Smooth muscle cell (in vitro differentiated cells): ENCODE measurements around the gene HSPE1. TPM values are rescaled to one million over a fixed set of nuclear protein-coding genes. Genes with fewer than 3 reads are reported as not detected.
"Not testable (repeated sequence)": the region's sequence is repeated elsewhere in the genome, so short reads cannot be mapped to it uniquely, and the experiment has no call there.

Experiments used
- DNase-seq: peaks from one replicate; lab custom pipeline; 2025; ENCODE audit not compliant: unreplicated experiment; lab: John Stamatoyannopoulos, UW
- H2AFZ ChIP-seq: fragments of 200-600 bp; sonication (generic); 2 replicates; pipeline ENCODE4 v1.6.0; 2016; ENCODE audit warnings: antibody characterized with exemption, low read depth, mild to moderate bottlenecking
- H3F3A ChIP-seq: fragments of 200-600 bp; sonication (generic); 2 replicates; pipeline ENCODE4 v1.6.0; 2017; ENCODE audit warnings: antibody characterized with exemption, low read depth
- H3K27ac ChIP-seq: fragments of 200-600 bp; sonication (generic); 2 replicates; pipeline ENCODE4 v1.5.1; 2016; ENCODE audit warnings: low read depth, mild to moderate bottlenecking
- H3K27me3 ChIP-seq: fragments of 200-600 bp; sonication (generic); 2 replicates; pipeline ENCODE4 v1.6.1; 2016; ENCODE audit warnings: low read depth, mild to moderate bottlenecking
- H3K36me3 ChIP-seq: fragments of 200-600 bp; sonication (generic); 2 replicates; pipeline ENCODE4 v1.5.1; 2016; ENCODE audit warnings: low read depth
- H3K4me1 ChIP-seq: fragments of 200-600 bp; sonication (generic); 2 replicates; pipeline ENCODE4 v1.5.1; 2016; ENCODE audit warnings: low read depth
- H3K4me2 ChIP-seq: fragments of 200-600 bp; sonication (generic); 2 replicates; pipeline ENCODE4 v1.6.0; 2016; ENCODE audit warnings: mild to moderate bottlenecking
- H3K4me3 ChIP-seq: fragments of 200-600 bp; sonication (generic); 2 replicates; pipeline ENCODE4 v1.5.1; 2016; ENCODE audit warnings: mild to moderate bottlenecking
- H3K79me2 ChIP-seq: fragments of 200-600 bp; sonication (generic); 2 replicates; pipeline ENCODE4 v1.6.0; 2016; ENCODE audit warnings: low read depth, mild to moderate bottlenecking
- H3K9ac ChIP-seq: fragments of 200-600 bp; sonication (generic); 2 replicates; pipeline ENCODE4 v1.6.0; 2016; ENCODE audit warnings: low read depth
- H3K9me3 ChIP-seq: fragments of 200-600 bp; sonication (generic); replicated peaks from 2 replicates; pipeline ENCODE4 v1.5.1; 2016; ENCODE audit warnings: low read depth
- H4K20me1 ChIP-seq: fragments of 200-600 bp; sonication (generic); 2 replicates; pipeline ENCODE4 v1.6.0; 2016; ENCODE audit warnings: low read depth
- CTCF ChIP-seq: fragments of 200-600 bp; sonication (generic); IDR thresholded peaks from 2 replicates; pipeline ENCODE4 v1.5.1; 2017; ENCODE audit warnings: borderline replicate concordance, mild to moderate bottlenecking, antibody characterized with exemption; ENCODE audit not compliant: insufficient read depth, poor library complexity, severe bottlenecking
- WGBS: methylation state at CpG from one replicate; pipeline ENCODE4 v1.1.7; 2016; ENCODE audit warnings: low lambda C conversion rate; 5-methylcytosine and 5-hydroxymethylcytosine counted together
- polyA plus RNA-seq: library from polyadenylated mRNA; unstranded; fragments of >200 nt; fragmentation: Nextera tagmentation; extraction: Ambion mirVana; gene quantifications from 2 replicates; pipeline ENCODE4 v1.2.1, GENCODE V29; 2016
- total RNA-seq: library from RNA; depleted of rRNA; stranded (reverse); fragments of >200 nt; gene quantifications from 2 replicates; pipeline ENCODE4 v1.2.3, GENCODE V29; 2014

The HSPE1 gene
- total RNA-seq (116 and 132 TPM in 2 replicates), polyA plus RNA-seq (158 and 174 TPM in 2 replicates)

DNA sequence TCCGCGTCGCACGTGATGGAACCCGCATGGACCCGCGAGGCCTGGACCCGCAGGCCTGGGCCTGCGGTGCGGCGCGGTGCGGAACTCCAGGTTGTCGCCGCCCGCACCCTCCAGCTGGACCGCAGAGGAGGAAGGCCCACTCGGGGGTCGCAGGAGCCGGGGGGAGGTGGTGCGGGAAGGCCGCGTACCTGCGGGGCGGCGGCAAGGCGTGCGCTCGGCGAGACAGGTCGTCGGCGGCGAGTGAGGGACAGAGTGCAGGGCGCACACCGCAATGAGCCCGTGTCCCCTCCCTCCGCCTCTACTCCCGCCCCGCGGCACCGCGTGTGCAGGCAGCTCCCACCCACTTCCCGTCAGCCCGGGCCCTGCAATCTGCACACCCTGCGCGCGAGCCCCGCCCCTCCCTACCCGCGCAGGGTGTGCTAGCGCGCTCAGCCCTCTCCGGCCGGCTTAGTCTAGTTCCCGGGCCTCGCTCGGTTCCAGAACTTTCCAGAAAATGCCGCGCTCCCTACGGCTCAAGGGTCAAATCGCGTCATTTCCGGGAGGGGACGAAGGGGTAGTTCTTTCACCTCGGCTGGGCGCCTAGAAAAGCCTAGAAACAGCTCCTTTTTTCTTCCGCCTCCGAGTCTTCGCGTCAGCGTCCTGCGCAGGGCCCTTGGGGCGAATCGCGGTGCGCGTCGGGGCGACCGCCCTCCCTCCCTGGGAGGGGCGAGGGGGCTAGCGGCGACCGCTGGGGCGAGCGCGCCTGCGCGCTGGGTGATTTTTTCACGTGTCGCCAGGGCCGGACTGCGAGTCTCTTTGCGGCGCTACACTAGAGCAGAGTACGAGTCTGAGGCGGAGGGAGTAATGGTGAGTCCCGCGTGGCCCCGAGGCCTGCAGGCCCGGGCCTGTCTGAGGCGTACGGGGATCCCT, at the start of gene HSPE1, which contains the start of gene HSPD1:
HSPE1 (plus strand) TSS at position 786 of the 909 bp plus-strand sequence; CDS start at position 844, 58 bp downstream.
HSPD1 (minus strand) TSS at position 247 of the 909 bp plus-strand sequence. CDS start 992 bp downstream, outside the sequence.
- Histone ChIP-seq H3F3A (no peaks in the 10 kb centered on the region), H3K79me2 (peaks cover 81% of the 10 kb centered on the region), H3K4me3 (peak within 1 kb of the TSS; percentile 86), H3K36me3 (peaks cover 9% of the 10 kb centered on the region), H3K27me3 (no peaks in the 10 kb centered on the region), H2AFZ (peak within 1 kb of the TSS; percentile 10), H3K9me3 (no peaks in the 10 kb centered on the region), H3K4me1 (peaks cover 38% of the 10 kb centered on the region), H4K20me1 (peaks cover 37% of the 10 kb centered on the region), H3K27ac (peak within 1 kb of the TSS; percentile 98), H3K9ac (peak within 1 kb of the TSS; percentile 92), H3K4me2 (peak within 1 kb of the TSS; percentile 97)
- DNase-seq, result peak; percentile 94
- no peak for TF ChIP-seq CTCF
- WGBS, result 1% methylated on average over 89 of the region's 104 CpGs

- H4K20me1 ChIP-seq, result peaks cover 17% of the 10 kb centered on the region
- H3K4me1 ChIP-seq, result peaks cover 11% of the 10 kb centered on the region
- no peak overlapping the region for H3K9ac ChIP-seq
- TF ChIP-seq CTCF, result no peak
- no peak overlapping the region for H3K27ac ChIP-seq
- no peak overlapping the region for H3K4me3 ChIP-seq
- no peaks in the 10 kb centered on the region for H3F3A ChIP-seq
- no peaks in the 10 kb centered on the region for H3K36me3 ChIP-seq
- no peaks in the 10 kb centered on the region for H3K9me3 ChIP-seq
- no peak for DNase-seq
- WGBS, result 93% methylated on average over 17 of the region's 25 CpGs
- H3K27me3 ChIP-seq, result no peaks in the 10 kb centered on the region
- H2AFZ ChIP-seq, result no peak overlapping the region
- H3K4me2 ChIP-seq, result no peak overlapping the region
- H3K79me2 ChIP-seq, result peaks cover 17% of the 10 kb centered on the region
These were observed 49.7 kb upstream of the HSPE1 start for GRCh38 chr2:197450465-197450864.

- H4K20me1 ChIP-seq, result peaks cover 22% of the 10 kb centered on the region
- DNase-seq, H3K4me3 ChIP-seq, H3K36me3 ChIP-seq, H3K9ac ChIP-seq, H3K27me3 ChIP-seq, H3K27ac ChIP-seq, H3F3A ChIP-seq, H2AFZ ChIP-seq, H3K4me2 ChIP-seq, H3K9me3 ChIP-seq: not testable (repeated sequence)
- H3K4me1 ChIP-seq, result peaks cover 11% of the 10 kb centered on the region
- H3K79me2 ChIP-seq, result peaks cover 21% of the 10 kb centered on the region
- 93% methylated on average over 6 of the region's 6 CpGs for WGBS
These were observed 49.2 kb upstream of the HSPE1 start for GRCh38 chr2:197450935-197451358.

GRCh38 chr2:197452754-197453122, 47.4 kb upstream of the HSPE1 start:
- no peaks in the 10 kb centered on the region for H3K9me3 ChIP-seq
- no peak for TF ChIP-seq CTCF
- WGBS, result 7% methylated on average over 11 of the region's 11 CpGs
- peaks cover 11% of the 10 kb centered on the region for H3K4me1 ChIP-seq
- no peaks in the 10 kb centered on the region for H3F3A ChIP-seq
- peak overlapping the region; percentile 56 for H2AFZ ChIP-seq
- H3K4me2 ChIP-seq, result peak overlapping the region; percentile 84
- H3K36me3 ChIP-seq, result no peaks in the 10 kb centered on the region
- H3K9ac ChIP-seq, result peak overlapping the region; percentile 86
- H3K27me3 ChIP-seq, result no peaks in the 10 kb centered on the region
- peak overlapping the region; percentile 91 for H3K4me3 ChIP-seq
- peaks cover 39% of the 10 kb centered on the region for H3K79me2 ChIP-seq
- no peak for DNase-seq
- peaks cover 40% of the 10 kb centered on the region for H4K20me1 ChIP-seq
- H3K27ac ChIP-seq, result peak overlapping the region; percentile 92
